ENCODE measurements around the gene PGM1. TPM values are rescaled to one million over a fixed set of nuclear protein-coding genes. Genes with fewer than 3 reads are reported as not detected.
A peak's percentile ranks its signal among the peaks of the same experiment; 100 is the strongest.
"Not testable (repeated sequence)": the region's sequence is repeated elsewhere in the genome, so short reads cannot be mapped to it uniquely, and the experiment has no call there.

PGM1 gene
- total RNA-seq, 1 donor from 2014 or later: 36.9 TPM

DNA sequence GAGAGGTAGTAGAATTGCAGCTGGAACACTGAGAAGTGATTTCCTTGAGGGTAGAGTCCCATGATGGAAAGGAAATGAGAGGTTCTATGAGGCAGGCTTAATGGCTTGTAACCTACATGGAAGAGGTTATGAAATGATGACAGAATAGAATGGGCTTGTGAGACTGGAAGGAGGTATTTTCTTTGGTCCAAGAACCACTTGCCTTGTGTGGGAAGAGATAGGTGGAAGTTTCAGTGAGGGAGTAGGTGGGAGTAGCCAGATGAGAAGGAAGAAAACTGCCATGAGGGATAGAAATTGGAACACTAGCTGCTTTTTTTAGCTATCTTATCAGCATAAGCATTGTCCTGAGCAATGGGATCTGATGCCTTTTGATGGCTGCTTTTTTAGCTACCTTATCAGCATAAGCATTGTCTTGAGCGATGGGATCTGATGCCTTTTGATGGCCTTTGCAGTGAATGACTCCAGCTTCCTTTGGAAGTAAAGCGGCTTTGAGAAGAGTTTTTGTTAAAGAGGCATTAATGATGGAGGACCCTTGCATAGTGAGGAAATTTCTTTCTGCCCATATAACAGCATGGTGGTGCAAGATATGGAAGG, 18.9 kb upstream of the PGM1 start:
- not testable (repeated sequence) for H3K4me2 ChIP-seq (ENCODE audit: low read length); H3K4me1 Mint-ChIP-seq (ENCODE audit: low read depth, unreplicated experiment); H3K27ac Mint-ChIP-seq (ENCODE audit: unreplicated experiment); H3K27me3 Mint-ChIP-seq (ENCODE audit: low read depth, unreplicated experiment); H3K36me3 Mint-ChIP-seq (ENCODE audit: low read depth, unreplicated experiment); H3K4me3 Mint-ChIP-seq (ENCODE audit: unreplicated experiment); DNase-seq (ENCODE audit: low read depth); H2AFZ ChIP-seq (ENCODE audit: low read depth, low read length); H3K4me3 ChIP-seq (ENCODE audit: insufficient read depth, low read depth, low read length); H4K20me1 ChIP-seq (ENCODE audit: insufficient read depth, low read length); H3K9me3 ChIP-seq (ENCODE audit: insufficient read depth, low read depth, low read length); H3K36me3 ChIP-seq (ENCODE audit: insufficient read depth, low read length); H3K27me3 ChIP-seq (ENCODE audit: insufficient read depth, low read length); FAIRE-seq; H3K4me1 ChIP-seq (ENCODE audit: insufficient read depth, low read length); H3K27ac ChIP-seq (ENCODE audit: low read depth, low read length); H3K9me3 Mint-ChIP-seq (ENCODE audit: unreplicated experiment); H3K9ac ChIP-seq (ENCODE audit: low read length); H3K79me2 ChIP-seq (ENCODE audit: insufficient read depth, low read length)

GRCh38 chr1:63575340-63575826, 17.8 kb upstream of the PGM1 start:
- DNase-seq (ENCODE audit: low read depth) (no peak), FAIRE-seq (no peak)
- no peaks in the 10 kb centered on the region for H3K27me3 ChIP-seq (ENCODE audit: insufficient read depth, low read length)
- peaks cover 1% of the 10 kb centered on the region for H3K9me3 Mint-ChIP-seq (ENCODE audit: unreplicated experiment)
- H3K4me3 Mint-ChIP-seq (ENCODE audit: unreplicated experiment): no peak overlapping the region
- no peak overlapping the region for H3K4me2 ChIP-seq (ENCODE audit: low read length)
- no peaks in the 10 kb centered on the region for H3K36me3 ChIP-seq (ENCODE audit: insufficient read depth, low read length)
- no peaks in the 10 kb centered on the region for H3K4me1 Mint-ChIP-seq (ENCODE audit: low read depth, unreplicated experiment)
- no peaks in the 10 kb centered on the region for H3K36me3 Mint-ChIP-seq (ENCODE audit: low read depth, unreplicated experiment)
- H3K4me1 ChIP-seq (ENCODE audit: insufficient read depth, low read length): no peaks in the 10 kb centered on the region
- H3K4me3 ChIP-seq (ENCODE audit: insufficient read depth, low read depth, low read length): no peak overlapping the region
- H3K27me3 Mint-ChIP-seq (ENCODE audit: low read depth, unreplicated experiment): no peaks in the 10 kb centered on the region
- no peaks in the 10 kb centered on the region for H3K9me3 ChIP-seq (ENCODE audit: insufficient read depth, low read depth, low read length)
- H3K27ac Mint-ChIP-seq (ENCODE audit: unreplicated experiment): no peak overlapping the region
- H3K79me2 ChIP-seq (ENCODE audit: insufficient read depth, low read length): no peaks in the 10 kb centered on the region
- TF ChIP-seq EZH2 (IDR thresholded peaks at IDR 0.05; ENCODE audit: insufficient read depth, low read length): no peak
- TF ChIP-seq, protein P1, sequence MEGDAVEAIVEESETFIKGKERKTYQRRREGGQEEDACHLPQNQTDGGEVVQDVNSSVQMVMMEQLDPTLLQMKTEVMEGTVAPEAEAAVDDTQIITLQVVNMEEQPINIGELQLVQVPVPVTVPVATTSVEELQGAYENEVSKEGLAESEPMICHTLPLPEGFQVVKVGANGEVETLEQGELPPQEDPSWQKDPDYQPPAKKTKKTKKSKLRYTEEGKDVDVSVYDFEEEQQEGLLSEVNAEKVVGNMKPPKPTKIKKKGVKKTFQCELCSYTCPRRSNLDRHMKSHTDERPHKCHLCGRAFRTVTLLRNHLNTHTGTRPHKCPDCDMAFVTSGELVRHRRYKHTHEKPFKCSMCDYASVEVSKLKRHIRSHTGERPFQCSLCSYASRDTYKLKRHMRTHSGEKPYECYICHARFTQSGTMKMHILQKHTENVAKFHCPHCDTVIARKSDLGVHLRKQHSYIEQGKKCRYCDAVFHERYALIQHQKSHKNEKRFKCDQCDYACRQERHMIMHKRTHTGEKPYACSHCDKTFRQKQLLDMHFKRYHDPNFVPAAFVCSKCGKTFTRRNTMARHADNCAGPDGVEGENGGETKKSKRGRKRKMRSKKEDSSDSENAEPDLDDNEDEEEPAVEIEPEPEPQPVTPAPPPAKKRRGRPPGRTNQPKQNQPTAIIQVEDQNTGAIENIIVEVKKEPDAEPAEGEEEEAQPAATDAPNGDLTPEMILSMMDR (IDR thresholded peaks at IDR 0.05; ENCODE audit: insufficient read depth, low read depth, low read length): peak; percentile 50
- H3K9ac ChIP-seq (ENCODE audit: low read length): no peak overlapping the region
- H2AFZ ChIP-seq (ENCODE audit: low read depth, low read length): no peak overlapping the region
- no peaks in the 10 kb centered on the region for H4K20me1 ChIP-seq (ENCODE audit: insufficient read depth, low read length)
- no peak overlapping the region for H3K27ac ChIP-seq (ENCODE audit: low read depth, low read length)

- DNase-seq (ENCODE audit: low read depth); H3K36me3 Mint-ChIP-seq (ENCODE audit: low read depth, unreplicated experiment); FAIRE-seq; H3K27me3 ChIP-seq (ENCODE audit: insufficient read depth, low read length); H3K27me3 Mint-ChIP-seq (ENCODE audit: low read depth, unreplicated experiment); H3K9me3 Mint-ChIP-seq (ENCODE audit: unreplicated experiment); H3K79me2 ChIP-seq (ENCODE audit: insufficient read depth, low read length); H2AFZ ChIP-seq (ENCODE audit: low read depth, low read length); H3K27ac ChIP-seq (ENCODE audit: low read depth, low read length); H3K36me3 ChIP-seq (ENCODE audit: insufficient read depth, low read length); H3K9me3 ChIP-seq (ENCODE audit: insufficient read depth, low read depth, low read length); H3K9ac ChIP-seq (ENCODE audit: low read length); H3K4me1 Mint-ChIP-seq (ENCODE audit: low read depth, unreplicated experiment); H3K4me3 ChIP-seq (ENCODE audit: insufficient read depth, low read depth, low read length); H3K4me1 ChIP-seq (ENCODE audit: insufficient read depth, low read length); H3K4me3 Mint-ChIP-seq (ENCODE audit: unreplicated experiment); H3K4me2 ChIP-seq (ENCODE audit: low read length); H3K27ac Mint-ChIP-seq (ENCODE audit: unreplicated experiment); H4K20me1 ChIP-seq (ENCODE audit: insufficient read depth, low read length): not testable (repeated sequence)
Observed at GRCh38 chr1:63586326-63586725, 6.9 kb upstream of the PGM1 start.
